ENCODE results near the gene SYT8. TPM values are rescaled to one million over a fixed set of nuclear protein-coding genes. Genes with fewer than 3 reads are reported as not detected.

Gene SYT8
- polyA plus RNA-seq, 1 of the 3 experiments (the other 2 are of a cell fraction), result not detected

GRCh38 chr11:1870326-1870696, 35.5 kb downstream of the SYT8 start:
- H3K79me2 ChIP-seq (ENCODE audit: insufficient read depth), result no peaks in the 10 kb centered on the region
- no peak for DNase-seq
- CTCF ChIA-PET, result interaction anchor here (1.0 to 2.9 kb wide), 4 partner anchors 12 to 176 kb away, joined by 4 to 15 read pairs (median 8); no protein-coding TSS in a partner anchor
- H3K4me3 ChIP-seq (ENCODE audit: low read depth in 2 of 2, low read length in 1 of 2), result no peak overlapping the region
- no peaks in the 10 kb centered on the region for H3K9me2 ChIP-seq
- POLR2A ChIA-PET, result no interaction called here
- no peaks in the 10 kb centered on the region for H3F3A ChIP-seq (replicated peaks; ENCODE audit: insufficient read depth)
- TF ChIP-seq MAX (IDR thresholded peaks at IDR 0.05; ENCODE audit: low read depth) (no peak), MEF2A (IDR thresholded peaks at IDR 0.05; ENCODE audit: borderline replicate concordance, low read depth) (no peak), CTCF (IDR thresholded peaks at IDR 0.05) (no peak), USF1 (IDR thresholded peaks at IDR 0.05; ENCODE audit: borderline replicate concordance, low read depth) (no peak), IRF3 (IDR thresholded peaks at IDR 0.05; ENCODE audit: low read depth, low read length) (no peak), NRF1 (IDR thresholded peaks at IDR 0.05; ENCODE audit: low read depth, low read length) (no peak), USF2 (IDR thresholded peaks at IDR 0.05; ENCODE audit: borderline replicate concordance, low read depth, low read length) (no peak)
- no peaks in the 10 kb centered on the region for H3K36me3 ChIP-seq (replicated peaks in 1 of 2; ENCODE audit: control insufficient read depth in 1 of 2, insufficient read depth in 2 of 2, low read length in 1 of 2)
- no peaks in the 10 kb centered on the region for H4K20me1 ChIP-seq (ENCODE audit: insufficient read depth)
- no peak overlapping the region for H3K9ac ChIP-seq
- WGBS (ENCODE audit: low lambda C conversion rate), result 70% methylated on average over 7 of the region's 12 CpGs
- H3K4me1 ChIP-seq (ENCODE audit: control insufficient read depth in 1 of 2, insufficient read depth in 2 of 2, low read depth in 1 of 2, low read length in 1 of 2), result peaks cover 0 to 33% of the 10 kb centered on the region in 2 experiments; a peak in 1 of 4 replicates
- H2AFZ ChIP-seq (ENCODE audit: low read depth), result no peak overlapping the region
- H3K4me2 ChIP-seq, result no peak overlapping the region
- no peaks in the 10 kb centered on the region for H3K9me3 ChIP-seq
- H3K27me3 ChIP-seq (ENCODE audit: insufficient read depth), result no peaks in the 10 kb centered on the region
- no peak overlapping the region for H3K27ac ChIP-seq (ENCODE audit: low read depth in 2 of 2, low read length in 1 of 2)

GRCh38 chr11:1870721-1871466, 36.1 kb downstream of the SYT8 start:
- no peaks in the 10 kb centered on the region for H3K27me3 ChIP-seq (ENCODE audit: insufficient read depth)
- no peak overlapping the region for H3K27ac ChIP-seq (ENCODE audit: low read depth in 2 of 2, low read length in 1 of 2)
- no peak overlapping the region for H3K4me3 ChIP-seq (ENCODE audit: low read depth in 2 of 2, low read length in 1 of 2)
- TF ChIP-seq RXRA (IDR thresholded peaks at IDR 0.05; ENCODE audit: borderline replicate concordance, low read depth) (no peak), TAF1 (IDR thresholded peaks at IDR 0.05; ENCODE audit: borderline replicate concordance, low read depth, low read length) (no peak), REST (IDR thresholded peaks at IDR 0.05; ENCODE audit: low read depth, low read length) (no peak)
- H2AFZ ChIP-seq (ENCODE audit: low read depth), result no peak overlapping the region
- ChIA-PET CTCF (interaction anchor here (1.4 to 2.9 kb wide), 3 partner anchors 12 to 177 kb away, joined by 5 to 15 read pairs (median 12); no protein-coding TSS in a partner anchor), POLR2A (interaction anchor here (1.0 kb wide), 1 partner anchor 12 kb away, joined by 3 read pairs; no protein-coding TSS in a partner anchor)
- no peak for DNase-seq
- H3F3A ChIP-seq (replicated peaks; ENCODE audit: insufficient read depth), result no peaks in the 10 kb centered on the region
- H3K79me2 ChIP-seq (ENCODE audit: insufficient read depth), result no peaks in the 10 kb centered on the region
- no peak overlapping the region for H3K4me2 ChIP-seq
- no peak overlapping the region for H3K9ac ChIP-seq
- H3K4me1 ChIP-seq (ENCODE audit: control insufficient read depth in 1 of 2, insufficient read depth in 2 of 2, low read depth in 1 of 2, low read length in 1 of 2), result peaks cover 0 to 33% of the 10 kb centered on the region in 2 experiments; a peak in 1 of 4 replicates
- H4K20me1 ChIP-seq (ENCODE audit: insufficient read depth), result no peaks in the 10 kb centered on the region
- H3K36me3 ChIP-seq (replicated peaks in 1 of 2; ENCODE audit: control insufficient read depth in 1 of 2, insufficient read depth in 2 of 2, low read length in 1 of 2), result no peaks in the 10 kb centered on the region
- H3K9me3 ChIP-seq, result no peaks in the 10 kb centered on the region
- WGBS (ENCODE audit: low lambda C conversion rate), result 84% methylated on average over 28 of the region's 50 CpGs
- no peaks in the 10 kb centered on the region for H3K9me2 ChIP-seq
